B cell (primary cell): Measurements from ENCODE around the gene BTNL3. TPM values are rescaled to one million over a fixed set of nuclear protein-coding genes. Genes with fewer than 3 reads are reported as not detected.

Experiments
- ATAC-seq: fragments of 200-7000 bp; cut with Tn5 transposase; one replicate; pipeline ENCODE4 v1.10.0; 2021; ENCODE audit warnings: low read depth, mild to moderate bottlenecking, moderate number of reproducible peaks, moderate library complexity
- CTCF ChIA-PET: fragments of 350-600 bp; sonication (Branson Sonifier 250); formaldehyde crosslinking; loops from one replicate; lab custom pipeline; 2021; ENCODE audit warnings: antibody characterized with exemption, inconsistent platforms; lab: Charles Lee
- POLR2A ChIA-PET: fragments of 350-600 bp; sonication (Branson Sonifier 250); formaldehyde crosslinking; loops from one replicate; lab custom pipeline; 2021; ENCODE audit warnings: antibody characterized with exemption; lab: Charles Lee
- DNase-seq: peaks from one replicate; pipeline ENCODE4 v3.0.0; 2013
- H2AFZ ChIP-seq: 2 replicates; pipeline ENCODE4 v1.6.1; 2012; ENCODE audit warnings: mild to moderate bottlenecking, low read depth, low read length; ENCODE audit not compliant: insufficient read depth, poor library complexity, severe bottlenecking
- H3K27ac ChIP-seq, 2 donors: 1 replicate in 1 of 2; 2 replicates in 1 of 2; pipeline ENCODE4 v1.5.1; 2012 to 2013; ENCODE audit warnings: low read length in 2 of 2, mild to moderate bottlenecking in 2 of 2, moderate library complexity in 1 of 2
- H3K27me3 ChIP-seq, 4 experiments: fragments of 200-600 bp in 1 of 4; sonication (generic) in 1 of 4; replicated peaks in 1 of 4; 1 replicate in 2 of 4; 2 replicates in 2 of 4; pipeline versions ENCODE4 v1.6.1 to v1.7.0; 2013 to 2016; ENCODE audit warnings: low read length in 3 of 4, mild to moderate bottlenecking in 2 of 4, mixed read lengths in 1 of 4, moderate library complexity in 1 of 4; ENCODE audit not compliant: insufficient read depth in 4 of 4, control insufficient read depth in 3 of 4; ENCODE audit errors: control extremely low read depth in 1 of 4
- H3K36me3 ChIP-seq, 2 experiments: replicated peaks in 1 of 2; 1 replicate in 1 of 2; 2 replicates in 1 of 2; pipeline versions ENCODE4 v1.6.1 to v1.7.1; 2013; ENCODE audit warnings: low read length in 1 of 2; ENCODE audit not compliant: insufficient read depth in 2 of 2, control insufficient read depth in 1 of 2; ENCODE audit errors: control extremely low read depth in 1 of 2, extremely low read depth in 1 of 2
- H3K4me1 ChIP-seq, 2 donors: fragments of 200-600 bp in 1 of 2; sonication (generic) in 1 of 2; 1 replicate in 1 of 2; 2 replicates in 1 of 2; pipeline versions ENCODE4 v1.5.1 to v1.6.1; 2013 to 2017; ENCODE audit warnings: low read length in 2 of 2; ENCODE audit not compliant: control insufficient read depth in 2 of 2, insufficient read depth in 2 of 2
- H3K4me2 ChIP-seq: replicated peaks from 2 replicates; pipeline ENCODE3; 2012; ENCODE audit warnings: mild to moderate bottlenecking, low read depth, low read length; ENCODE audit not compliant: poor library complexity, severe bottlenecking
- H3K4me3 ChIP-seq, 5 experiments: fragments of 200-600 bp in 1 of 5; sonication (generic) in 1 of 5; 1 replicate in 3 of 5; 2 replicates in 2 of 5; pipeline versions ENCODE4 v1.5.1 to v1.7.0; 2011 to 2016; ENCODE audit warnings: low read length in 4 of 5, mild to moderate bottlenecking in 4 of 5, low read depth in 2 of 5, control low read depth in 1 of 5, moderate library complexity in 1 of 5; ENCODE audit not compliant: insufficient read depth in 1 of 5; ENCODE audit errors: control extremely low read depth in 1 of 5, extremely low read depth in 1 of 5
- H3K79me2 ChIP-seq: fragments of 200-600 bp; sonication (generic); one replicate; pipeline ENCODE4 v1.6.0; 2016; ENCODE audit warnings: low read length; ENCODE audit not compliant: control insufficient read depth, insufficient read depth
- H3K9ac ChIP-seq: fragments of 200-600 bp; sonication (generic); 2 replicates; pipeline ENCODE4 v1.6.1; 2017; ENCODE audit warnings: mild to moderate bottlenecking, low read length, moderate library complexity
- H3K9me3 ChIP-seq, 3 donors: one replicate each; pipeline versions ENCODE4 v1.6.1 to v1.7.1; 2013; ENCODE audit warnings: low read length in 2 of 3; ENCODE audit not compliant: control insufficient read depth in 2 of 3, insufficient read depth in 1 of 3; ENCODE audit errors: control extremely low read depth in 1 of 3
- H4K20me1 ChIP-seq: 2 replicates; pipeline ENCODE4 v1.6.0; 2012; ENCODE audit warnings: mild to moderate bottlenecking, low read length; ENCODE audit not compliant: insufficient read depth, control insufficient read depth, poor library complexity, severe bottlenecking
- H3K27ac Mint-ChIP-seq: one replicate; pipeline ENCODE4 v1.8.0; 2021; ENCODE audit warnings: mixed read lengths
- H3K27me3 Mint-ChIP-seq: one replicate; pipeline ENCODE4 v1.8.0; 2021; ENCODE audit warnings: mixed read lengths
- H3K4me1 Mint-ChIP-seq: one replicate; pipeline ENCODE4 v1.8.0; 2021; ENCODE audit warnings: mixed read lengths
- H3K4me3 Mint-ChIP-seq: one replicate; pipeline ENCODE4 v1.8.0; 2021; ENCODE audit warnings: mixed read lengths
- H3K9me3 Mint-ChIP-seq: one replicate; pipeline ENCODE4 v1.8.0; 2022; ENCODE audit warnings: mixed read lengths; ENCODE audit not compliant: insufficient read depth
- EZH2 ChIP-seq: IDR thresholded peaks from 2 replicates; pipeline ENCODE4 v1.6.1; 2012; ENCODE audit warnings: borderline replicate concordance, low read depth, mild to moderate bottlenecking, moderate library complexity, low read length; ENCODE audit not compliant: insufficient read depth, poor library complexity, severe bottlenecking
- WGBS: methylation state at CpG from one replicate; pipeline ENCODE4 v1.1.5; 2013; ENCODE audit warnings: missing lambda C conversion rate; ENCODE audit not compliant: insufficient coverage; 5-methylcytosine and 5-hydroxymethylcytosine counted together
- intact Hi-C: fragments of 100-400 bp; cut with micrococcal nuclease; formaldehyde crosslinking; loops from one replicate; pipeline ENCODE4 v1.10.0; 2022
- polyA plus RNA-seq: library from polyadenylated mRNA; depleted of rRNA; stranded (reverse); fragments of >200 nt; gene quantifications from 2 replicates; pipeline ENCODE4 v1.2.3, GENCODE V29; 2012
- small RNA-seq: library from RNA; depleted of rRNA; stranded (forward); fragments of <200 nt; gene quantifications from one replicate; pipeline ENCODE3, GENCODE V24; 2012; ENCODE audit warnings: low replicate concordance, low read depth; ENCODE audit not compliant: insufficient read length
- total RNA-seq, 2 donors: library from RNA; stranded (reverse); fragments of 120-200 nt in 1 of 2; gene quantifications; 1 replicate in 1 of 2; 2 replicates in 1 of 2; pipeline versions ENCODE4 v1.2.3 to v1.2.4, GENCODE V29; 2013 to 2022
- TF ChIP-seq, protein P1 (sequence below): fragments of 200-600 bp; IDR thresholded peaks from one replicate; pipeline ENCODE4 v1.8.0; 2022; ENCODE audit warnings: antibody characterized with exemption, mild to moderate bottlenecking

The BTNL3 gene
- total and polyA plus RNA-seq, 2 donors (not counting 1 experiment from before 2014, with no cell fraction given) = not detected

GRCh38 chr5:181054871-181055459, 66.3 kb downstream of the BTNL3 start:
- ChIA-PET POLR2A (no interaction called here), CTCF (interaction anchor here (0.6 to 3.0 kb wide), 3 partner anchors 11 to 202 kb away, joined by 3 to 12 read pairs (median 3); no protein-coding TSS in a partner anchor)
- H4K20me1 ChIP-seq = no peaks in the 10 kb centered on the region
- TF ChIP-seq, protein P1, sequence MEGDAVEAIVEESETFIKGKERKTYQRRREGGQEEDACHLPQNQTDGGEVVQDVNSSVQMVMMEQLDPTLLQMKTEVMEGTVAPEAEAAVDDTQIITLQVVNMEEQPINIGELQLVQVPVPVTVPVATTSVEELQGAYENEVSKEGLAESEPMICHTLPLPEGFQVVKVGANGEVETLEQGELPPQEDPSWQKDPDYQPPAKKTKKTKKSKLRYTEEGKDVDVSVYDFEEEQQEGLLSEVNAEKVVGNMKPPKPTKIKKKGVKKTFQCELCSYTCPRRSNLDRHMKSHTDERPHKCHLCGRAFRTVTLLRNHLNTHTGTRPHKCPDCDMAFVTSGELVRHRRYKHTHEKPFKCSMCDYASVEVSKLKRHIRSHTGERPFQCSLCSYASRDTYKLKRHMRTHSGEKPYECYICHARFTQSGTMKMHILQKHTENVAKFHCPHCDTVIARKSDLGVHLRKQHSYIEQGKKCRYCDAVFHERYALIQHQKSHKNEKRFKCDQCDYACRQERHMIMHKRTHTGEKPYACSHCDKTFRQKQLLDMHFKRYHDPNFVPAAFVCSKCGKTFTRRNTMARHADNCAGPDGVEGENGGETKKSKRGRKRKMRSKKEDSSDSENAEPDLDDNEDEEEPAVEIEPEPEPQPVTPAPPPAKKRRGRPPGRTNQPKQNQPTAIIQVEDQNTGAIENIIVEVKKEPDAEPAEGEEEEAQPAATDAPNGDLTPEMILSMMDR = no peak
- no peak for TF ChIP-seq EZH2
- intact Hi-C loops = loop anchor here (10.0 kb wide), 1 partner anchor 270 kb away; no protein-coding TSS in a partner anchor
- H3K4me3 ChIP-seq = no peak overlapping the region
- no peaks in the 10 kb centered on the region for H3K36me3 ChIP-seq
- Mint-ChIP-seq H3K9me3 (no peaks in the 10 kb centered on the region), H3K4me1 (peaks cover 50% of the 10 kb centered on the region), H3K27me3 (peaks cover 54% of the 10 kb centered on the region), H3K4me3 (peak overlapping the region; percentile 91), H3K27ac (no peak overlapping the region)
- DNase-seq (no peak), ATAC-seq (no peak)
- no peak overlapping the region for H2AFZ ChIP-seq
- H3K79me2 ChIP-seq = no peaks in the 10 kb centered on the region
- peaks cover 0 to 28% (median 0%) of the 10 kb centered on the region in 3 donors for H3K9me3 ChIP-seq
- H3K9ac ChIP-seq = no peak overlapping the region
- 51% methylated on average over 7 of the region's 7 CpGs for WGBS
- H3K4me2 ChIP-seq = no peak overlapping the region
- H3K27ac ChIP-seq = no peak overlapping the region
- H3K4me1 ChIP-seq = peaks cover 28 to 44% of the 10 kb centered on the region in 2 donors
- H3K27me3 ChIP-seq = peaks cover 0 to 76% (median 35%) of the 10 kb centered on the region in 4 experiments

Small RNA genes lying within 50 kb of the gene (small RNA-seq; reads per million reads assigned to genes)
- gene MIR8089 (not detected), gene RNU6-1036P (not detected), gene RPS29P12 (not detected)

Other genes with a start within 250 kb of the BTNL3 start
- not detected in 2 replicates for gene OR2Y1, start 248.8 kb upstream of the BTNL3 start, total RNA-seq
- gene OR2Y1, start 248.8 kb upstream of the BTNL3 start, polyA plus RNA-seq = not detected in 2 replicates
- gene MGAT1, start 186.0 kb upstream of the BTNL3 start, total RNA-seq = 140 and 144 TPM in 2 replicates
- 81.2 and 82.7 TPM in 2 replicates for gene MGAT1, start 186.0 kb upstream of the BTNL3 start, polyA plus RNA-seq
- gene ZFP62, start 127.6 kb upstream of the BTNL3 start, total RNA-seq = 61.8 and 65.1 TPM in 2 replicates
- gene ZFP62, start 127.6 kb upstream of the BTNL3 start, polyA plus RNA-seq = 19.1 and 19.9 TPM in 2 replicates
- not detected in 2 replicates for gene BTNL8, start 89.7 kb upstream of the BTNL3 start, total RNA-seq
- gene BTNL8, start 89.7 kb upstream of the BTNL3 start, polyA plus RNA-seq = not detected in 2 replicates
- gene BTNL9, start 51.4 kb downstream of the BTNL3 start, total RNA-seq = 160 and 173 TPM in 2 replicates
- gene BTNL9, start 51.4 kb downstream of the BTNL3 start, polyA plus RNA-seq = 18.4 and 40.7 TPM in 2 replicates
- gene OR2V1, start 142.3 kb downstream of the BTNL3 start, total RNA-seq = not detected in 2 replicates
- gene OR2V1, start 142.3 kb downstream of the BTNL3 start, polyA plus RNA-seq = not detected in 2 replicates
- gene OR2V2, start 158.7 kb downstream of the BTNL3 start, total RNA-seq = not detected in 2 replicates
- gene OR2V2, start 158.7 kb downstream of the BTNL3 start, polyA plus RNA-seq = not detected in 2 replicates
- gene TRIM7, start 216.3 kb downstream of the BTNL3 start, total RNA-seq = 5.6 and 7.4 TPM in 2 replicates
- gene TRIM7, start 216.3 kb downstream of the BTNL3 start, polyA plus RNA-seq = 1.7 and 1.8 TPM in 2 replicates
- gene TRIM41, start 234.4 kb downstream of the BTNL3 start, total RNA-seq = 44.3 and 45.2 TPM in 2 replicates
- 28.4 and 32.6 TPM in 2 replicates for gene TRIM41, start 234.4 kb downstream of the BTNL3 start, polyA plus RNA-seq